Smooth muscle cell (in vitro differentiated cells): Measurements from ENCODE around the gene ZFYVE28. TPM values are rescaled to one million over a fixed set of nuclear protein-coding genes. Genes with fewer than 3 reads are reported as not detected.

Experiments
- DNase-seq: peaks from one replicate; lab custom pipeline; 2025; ENCODE audit not compliant: unreplicated experiment; lab: John Stamatoyannopoulos, UW
- H2AFZ ChIP-seq: fragments of 200-600 bp; sonication (generic); 2 replicates; pipeline ENCODE4 v1.6.0; 2016; ENCODE audit warnings: antibody characterized with exemption, low read depth, mild to moderate bottlenecking
- H3F3A ChIP-seq: fragments of 200-600 bp; sonication (generic); 2 replicates; pipeline ENCODE4 v1.6.0; 2017; ENCODE audit warnings: antibody characterized with exemption, low read depth
- H3K27ac ChIP-seq: fragments of 200-600 bp; sonication (generic); 2 replicates; pipeline ENCODE4 v1.5.1; 2016; ENCODE audit warnings: low read depth, mild to moderate bottlenecking
- H3K27me3 ChIP-seq: fragments of 200-600 bp; sonication (generic); 2 replicates; pipeline ENCODE4 v1.6.1; 2016; ENCODE audit warnings: low read depth, mild to moderate bottlenecking
- H3K36me3 ChIP-seq: fragments of 200-600 bp; sonication (generic); 2 replicates; pipeline ENCODE4 v1.5.1; 2016; ENCODE audit warnings: low read depth
- H3K4me1 ChIP-seq: fragments of 200-600 bp; sonication (generic); 2 replicates; pipeline ENCODE4 v1.5.1; 2016; ENCODE audit warnings: low read depth
- H3K4me2 ChIP-seq: fragments of 200-600 bp; sonication (generic); 2 replicates; pipeline ENCODE4 v1.6.0; 2016; ENCODE audit warnings: mild to moderate bottlenecking
- H3K4me3 ChIP-seq: fragments of 200-600 bp; sonication (generic); 2 replicates; pipeline ENCODE4 v1.5.1; 2016; ENCODE audit warnings: mild to moderate bottlenecking
- H3K79me2 ChIP-seq: fragments of 200-600 bp; sonication (generic); 2 replicates; pipeline ENCODE4 v1.6.0; 2016; ENCODE audit warnings: low read depth, mild to moderate bottlenecking
- H3K9ac ChIP-seq: fragments of 200-600 bp; sonication (generic); 2 replicates; pipeline ENCODE4 v1.6.0; 2016; ENCODE audit warnings: low read depth
- H3K9me3 ChIP-seq: fragments of 200-600 bp; sonication (generic); replicated peaks from 2 replicates; pipeline ENCODE4 v1.5.1; 2016; ENCODE audit warnings: low read depth
- H4K20me1 ChIP-seq: fragments of 200-600 bp; sonication (generic); 2 replicates; pipeline ENCODE4 v1.6.0; 2016; ENCODE audit warnings: low read depth
- WGBS: methylation state at CpG from one replicate; pipeline ENCODE4 v1.1.7; 2016; ENCODE audit warnings: low lambda C conversion rate; 5-methylcytosine and 5-hydroxymethylcytosine counted together
- polyA plus RNA-seq: library from polyadenylated mRNA; unstranded; fragments of >200 nt; fragmentation: Nextera tagmentation; extraction: Ambion mirVana; gene quantifications from 2 replicates; pipeline ENCODE4 v1.2.1, GENCODE V29; 2016
- total RNA-seq: library from RNA; depleted of rRNA; stranded (reverse); fragments of >200 nt; gene quantifications from 2 replicates; pipeline ENCODE4 v1.2.3, GENCODE V29; 2014
- TF ChIP-seq, protein P1 (sequence below): fragments of 200-600 bp; sonication (generic); IDR thresholded peaks from 2 replicates; pipeline ENCODE4 v1.5.1; 2017; ENCODE audit warnings: borderline replicate concordance, mild to moderate bottlenecking, antibody characterized with exemption; ENCODE audit not compliant: insufficient read depth, poor library complexity, severe bottlenecking

ZFYVE28 gene
- total and polyA plus RNA-seq, 2 experiments from 2014 or later: 0.22 TPM; not detected in 1

GRCh38 chr4:2437475-2438215 is 19.2 kb upstream of the ZFYVE28 start:
- H3K27me3 ChIP-seq: no peaks in the 10 kb centered on the region
- no peak overlapping the region for H3K4me3 ChIP-seq
- H3F3A ChIP-seq: no peaks in the 10 kb centered on the region
- no peak overlapping the region for H3K4me2 ChIP-seq
- no peaks in the 10 kb centered on the region for H3K36me3 ChIP-seq
- TF ChIP-seq, protein P1, sequence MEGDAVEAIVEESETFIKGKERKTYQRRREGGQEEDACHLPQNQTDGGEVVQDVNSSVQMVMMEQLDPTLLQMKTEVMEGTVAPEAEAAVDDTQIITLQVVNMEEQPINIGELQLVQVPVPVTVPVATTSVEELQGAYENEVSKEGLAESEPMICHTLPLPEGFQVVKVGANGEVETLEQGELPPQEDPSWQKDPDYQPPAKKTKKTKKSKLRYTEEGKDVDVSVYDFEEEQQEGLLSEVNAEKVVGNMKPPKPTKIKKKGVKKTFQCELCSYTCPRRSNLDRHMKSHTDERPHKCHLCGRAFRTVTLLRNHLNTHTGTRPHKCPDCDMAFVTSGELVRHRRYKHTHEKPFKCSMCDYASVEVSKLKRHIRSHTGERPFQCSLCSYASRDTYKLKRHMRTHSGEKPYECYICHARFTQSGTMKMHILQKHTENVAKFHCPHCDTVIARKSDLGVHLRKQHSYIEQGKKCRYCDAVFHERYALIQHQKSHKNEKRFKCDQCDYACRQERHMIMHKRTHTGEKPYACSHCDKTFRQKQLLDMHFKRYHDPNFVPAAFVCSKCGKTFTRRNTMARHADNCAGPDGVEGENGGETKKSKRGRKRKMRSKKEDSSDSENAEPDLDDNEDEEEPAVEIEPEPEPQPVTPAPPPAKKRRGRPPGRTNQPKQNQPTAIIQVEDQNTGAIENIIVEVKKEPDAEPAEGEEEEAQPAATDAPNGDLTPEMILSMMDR: no peak
- no peaks in the 10 kb centered on the region for H3K79me2 ChIP-seq
- H3K4me1 ChIP-seq: no peaks in the 10 kb centered on the region
- no peak overlapping the region for H3K9ac ChIP-seq
- H3K9me3 ChIP-seq: no peaks in the 10 kb centered on the region
- WGBS: 91% methylated on average over 23 of the region's 25 CpGs
- no peak overlapping the region for H2AFZ ChIP-seq
- DNase-seq: no peak
- no peak overlapping the region for H3K27ac ChIP-seq
- H4K20me1 ChIP-seq: no peaks in the 10 kb centered on the region

DNA sequence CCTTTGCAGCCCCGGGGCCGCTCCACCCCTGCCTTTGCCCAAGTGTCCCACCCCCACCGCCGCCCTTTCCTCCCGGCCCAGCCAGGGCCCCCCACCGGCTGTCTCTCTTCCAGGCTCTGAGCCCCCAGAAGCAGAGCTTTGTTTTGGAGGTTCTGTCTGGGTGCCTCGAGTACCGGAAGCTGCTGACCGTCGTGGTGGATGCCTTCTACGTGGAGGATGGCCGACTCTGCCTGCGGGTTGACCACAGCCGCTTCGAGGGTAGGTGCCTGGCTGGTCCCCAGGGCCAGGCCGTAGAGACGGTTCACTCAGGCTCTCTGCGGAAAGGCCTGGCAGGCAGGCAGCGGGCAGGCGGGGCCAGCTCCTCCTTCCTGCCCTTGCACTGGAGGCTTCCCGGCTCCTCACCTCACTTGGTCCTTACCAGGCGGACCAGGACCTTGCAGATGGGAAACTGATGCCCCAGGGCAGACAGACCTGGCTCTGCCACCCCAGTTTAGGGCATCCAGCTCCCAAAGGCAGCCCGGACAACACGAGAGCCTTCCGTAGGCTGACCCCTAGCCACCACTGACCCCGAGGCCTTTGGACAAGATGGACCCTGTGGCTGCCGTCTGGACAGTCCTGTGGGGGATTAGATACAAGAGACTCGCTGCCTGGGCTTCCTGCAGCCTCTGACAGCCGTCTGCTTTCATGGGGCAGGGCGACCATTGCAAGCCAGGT is 18.5 kb upstream of the ZFYVE28 start:
- Histone ChIP-seq H4K20me1 (no peaks in the 10 kb centered on the region), H3K36me3 (no peaks in the 10 kb centered on the region), H3K79me2 (no peaks in the 10 kb centered on the region), H3K27ac (no peak overlapping the region), H3K9me3 (no peaks in the 10 kb centered on the region), H3K27me3 (no peaks in the 10 kb centered on the region), H3F3A (no peaks in the 10 kb centered on the region), H2AFZ (no peak overlapping the region), H3K4me3 (no peak overlapping the region), H3K9ac (no peak overlapping the region), H3K4me2 (no peak overlapping the region), H3K4me1 (no peaks in the 10 kb centered on the region)
- WGBS: 83% methylated on average over 30 of the region's 30 CpGs
- no peak for DNase-seq
- TF ChIP-seq, protein P1: no peak

DNA sequence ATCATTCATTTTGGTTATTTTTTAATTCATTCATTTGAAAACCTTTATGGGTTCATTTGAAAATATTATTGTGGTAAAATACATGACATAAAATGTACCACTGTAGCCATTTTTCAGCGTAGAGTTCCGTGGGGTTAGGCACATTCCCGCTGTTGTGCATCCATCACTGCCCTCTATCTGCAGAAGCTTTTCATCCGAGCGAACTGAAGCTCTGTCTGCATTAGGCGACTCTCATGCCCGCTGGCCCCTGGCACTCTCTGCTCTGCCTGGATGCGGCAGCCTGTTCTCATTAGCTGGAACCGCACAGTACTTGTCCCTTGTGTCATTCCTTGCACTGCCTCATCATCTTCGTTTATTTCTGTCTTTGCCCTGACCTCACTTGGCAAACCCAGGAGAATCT is 17.9 kb upstream of the ZFYVE28 start:
- Histone ChIP-seq H3F3A (no peaks in the 10 kb centered on the region), H3K4me2 (no peak overlapping the region), H4K20me1 (no peaks in the 10 kb centered on the region), H3K4me1 (no peaks in the 10 kb centered on the region), H3K9ac (no peak overlapping the region), H3K79me2 (no peaks in the 10 kb centered on the region), H3K9me3 (no peaks in the 10 kb centered on the region), H2AFZ (no peak overlapping the region), H3K27me3 (no peaks in the 10 kb centered on the region), H3K4me3 (no peak overlapping the region), H3K27ac (no peak overlapping the region), H3K36me3 (no peaks in the 10 kb centered on the region)
- no peak for DNase-seq
- TF ChIP-seq, protein P1: no peak
- 81% methylated on average over 10 of the region's 10 CpGs for WGBS
